ENCODE data around the gene LRRC27.

LRRC27 gene

GRCh38 chr10:132417257-132417910, 85.4 kb downstream of the LRRC27 start:
- no peak for DNase-seq

- no peak for DNase-seq
Measured at GRCh38 chr10:132417957-132418441, 86.0 kb downstream of the LRRC27 start.

DNA sequence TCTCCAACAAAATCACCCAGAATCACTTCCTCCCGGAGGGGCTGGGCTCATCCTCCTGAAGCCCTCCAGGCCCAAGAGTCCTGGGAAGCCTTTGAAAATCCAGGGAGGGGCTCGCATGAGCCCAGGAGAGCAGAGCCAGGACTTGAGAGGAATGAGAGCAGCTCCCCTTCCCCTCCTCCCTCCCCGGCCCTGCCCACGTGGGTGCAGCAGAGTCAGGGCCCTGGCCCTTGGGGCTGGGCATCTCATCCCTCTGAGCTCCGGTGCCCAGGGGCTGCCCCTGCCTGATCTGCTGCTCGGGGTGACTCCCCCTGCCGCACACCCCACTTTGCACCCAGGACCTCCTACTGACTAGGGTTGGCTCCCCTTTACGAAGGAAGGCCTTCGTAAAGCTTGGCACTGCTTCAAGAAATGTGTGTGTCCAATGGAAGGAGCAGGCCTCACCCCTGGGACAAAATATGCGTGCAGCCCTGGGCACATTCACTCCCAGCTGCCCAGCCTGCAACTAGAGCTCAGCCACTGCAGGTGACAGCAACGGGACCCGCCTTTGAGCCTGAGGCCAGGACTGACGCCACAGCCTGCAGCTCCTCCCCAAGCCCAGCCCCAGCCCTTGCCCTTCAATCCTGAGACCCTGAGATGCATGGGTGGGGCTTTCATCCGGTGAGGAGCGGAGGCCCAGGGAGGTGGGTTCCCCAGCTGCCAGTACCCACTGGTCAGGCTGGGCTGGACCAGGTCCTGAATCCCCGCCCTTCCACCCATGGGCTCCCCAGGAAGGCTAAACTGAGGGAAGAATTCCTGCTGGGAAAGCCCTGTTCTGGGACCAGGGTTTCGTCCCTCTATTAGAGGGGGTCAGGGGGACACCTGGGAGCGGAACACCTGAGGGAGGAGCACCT, 86.8 kb downstream of the LRRC27 start:
- peak; percentile 80 for DNase-seq

DNA sequence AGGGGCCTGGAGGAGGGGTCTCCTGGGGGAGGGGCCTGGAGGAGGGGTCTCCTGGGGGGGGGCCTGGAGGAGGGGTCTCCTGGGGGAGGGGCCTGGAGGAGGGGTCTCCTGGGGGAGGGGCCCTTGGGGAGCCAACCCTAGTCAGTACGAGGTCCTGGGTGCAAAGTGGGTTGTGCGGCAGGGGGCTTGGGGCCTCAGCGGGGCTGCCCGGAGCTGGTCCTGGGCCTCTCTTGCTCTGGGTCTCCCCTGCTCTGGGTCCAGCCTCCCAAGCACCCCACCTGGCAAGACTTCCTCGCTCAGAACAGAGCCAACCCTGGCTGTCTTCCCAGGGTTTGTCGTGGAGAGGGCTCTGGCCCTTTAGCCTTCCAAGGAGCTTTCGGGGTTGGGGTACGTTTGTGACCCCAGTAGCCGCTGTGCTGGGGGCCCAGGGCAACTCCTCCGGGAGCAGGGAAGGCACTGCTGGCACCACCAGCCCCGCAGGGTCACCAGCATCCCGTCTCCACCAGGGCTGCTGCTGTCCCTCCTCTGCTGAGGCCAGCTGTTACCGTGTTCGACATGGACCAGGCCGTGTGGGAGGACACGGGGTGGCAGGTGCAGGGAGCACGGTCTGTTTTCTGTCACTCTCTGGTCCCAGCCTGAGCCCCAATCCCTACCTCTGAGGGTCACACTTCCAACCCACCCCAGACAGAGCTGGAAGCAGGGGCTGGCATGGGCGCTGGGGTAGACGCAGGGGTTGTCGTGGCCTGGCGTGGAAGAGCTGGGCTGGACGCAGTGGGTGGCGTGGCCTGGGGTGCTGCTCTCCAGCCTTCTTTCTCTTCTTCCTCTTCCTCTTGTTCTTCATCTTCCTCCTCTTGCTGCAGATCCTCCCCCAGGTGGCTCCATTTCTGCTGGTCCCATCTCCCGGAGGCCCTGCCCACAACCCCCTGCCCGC, 87.8 kb downstream of the LRRC27 start:
- no peak for DNase-seq

DNA sequence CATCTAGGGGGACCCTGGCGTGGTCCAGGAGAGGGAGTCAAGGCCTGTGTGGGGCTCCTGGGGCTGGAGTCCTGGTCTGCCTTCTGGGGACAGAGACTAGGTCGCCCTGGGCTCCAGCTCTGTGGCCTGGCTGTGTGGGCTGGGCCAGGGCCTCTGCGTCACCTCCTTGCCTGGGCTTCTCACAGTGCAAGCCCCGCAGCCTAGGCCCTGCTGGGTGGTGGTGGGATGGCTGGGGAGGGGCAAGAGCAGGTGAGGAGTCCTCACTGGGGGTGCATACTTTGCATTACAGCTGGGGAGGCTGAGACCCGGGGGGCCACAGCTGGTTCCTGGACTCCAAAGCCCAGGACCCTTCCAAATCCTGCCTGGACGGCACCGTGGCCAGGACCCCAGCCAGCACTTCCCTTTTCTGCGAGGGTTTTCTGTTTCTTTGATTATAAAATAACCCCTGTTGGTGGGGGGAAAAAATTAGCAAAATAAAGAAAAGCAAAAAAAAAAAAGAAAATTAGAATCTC, 88.5 kb downstream of the LRRC27 start:
- no peak for DNase-seq

GRCh38 chr10:132420981-132421846, 89.2 kb downstream of the LRRC27 start:
- no peak for DNase-seq

GRCh38 chr10:132421847-132422751, 90.1 kb downstream of the LRRC27 start:
- DNase-seq, result peak; percentile 42

DNA sequence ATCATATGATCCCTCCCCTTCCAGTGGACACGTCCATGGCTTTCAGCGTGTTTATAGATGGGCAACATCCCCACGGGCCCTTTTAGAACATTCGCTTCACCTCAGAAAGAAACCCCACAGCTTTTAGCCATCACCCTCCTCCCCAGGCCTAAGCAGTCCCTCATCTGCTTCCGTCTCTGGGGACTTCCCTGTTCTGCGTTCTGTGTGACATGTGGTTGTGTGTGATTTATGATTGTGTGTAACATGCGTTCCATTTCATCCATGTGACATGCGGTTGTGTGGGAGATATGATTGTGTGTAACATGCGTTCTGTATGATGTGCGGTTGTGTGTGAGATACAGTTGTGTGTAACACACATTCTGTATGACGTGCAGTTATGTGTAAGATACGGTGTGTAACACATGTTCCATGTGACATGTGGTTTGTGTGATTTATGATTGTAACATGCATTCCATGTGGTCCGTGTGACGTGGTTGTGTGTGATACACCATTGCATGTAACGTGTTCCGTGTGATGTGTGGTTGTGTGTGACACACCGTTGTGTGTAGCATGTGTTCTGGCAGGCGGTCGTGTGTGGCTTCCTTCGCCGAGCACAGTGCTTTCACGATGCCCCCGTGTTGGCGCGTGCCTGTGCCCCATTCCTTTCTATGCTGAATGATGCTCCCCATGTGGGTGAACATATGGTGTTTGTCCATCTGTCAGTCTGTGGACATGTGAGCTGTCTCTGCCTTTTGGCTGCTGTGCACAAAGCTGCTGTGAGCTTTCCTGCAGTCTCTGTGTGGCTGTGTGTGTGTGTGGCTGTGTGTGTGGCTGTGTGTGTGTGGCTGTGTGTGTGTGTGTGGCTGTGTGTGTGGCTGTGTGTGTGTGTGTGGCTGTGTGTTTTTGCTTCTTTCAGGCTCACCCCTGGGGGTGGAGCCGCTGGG, 91.2 kb downstream of the LRRC27 start:
- DNase-seq, result peak; percentile 22

GRCh38 chr10:132423966-132424861, 92.2 kb downstream of the LRRC27 start:
- DNase-seq, result peak; percentile 60

- no peak for DNase-seq
Measured at GRCh38 chr10:132425029-132425756, 93.2 kb downstream of the LRRC27 start.

GRCh38 chr10:132425757-132426155, 93.8 kb downstream of the LRRC27 start:
- DNase-seq, result no peak

GRCh38 chr10:132427006-132427771, 95.2 kb downstream of the LRRC27 start:
- no peak for DNase-seq

GRCh38 chr10:132427939-132428367, 96.0 kb downstream of the LRRC27 start:
- DNase-seq, result no peak

GRCh38 chr10:132428486-132428995, 96.5 kb downstream of the LRRC27 start:
- no peak for DNase-seq
